Measurements from ENCODE around the gene OR2Z1. TPM values are rescaled to one million over a fixed set of nuclear protein-coding genes. Genes with fewer than 3 reads are reported as not detected.
"Not testable (repeated sequence)": the region's sequence is repeated elsewhere in the genome, so short reads cannot be mapped to it uniquely, and the experiment has no call there.

Gene OR2Z1
- total RNA-seq, 3 donors from 2014 or later (not counting 1 experiment from before 2014, with no cell fraction given), result 0.43 TPM; not detected in 2

DNA sequence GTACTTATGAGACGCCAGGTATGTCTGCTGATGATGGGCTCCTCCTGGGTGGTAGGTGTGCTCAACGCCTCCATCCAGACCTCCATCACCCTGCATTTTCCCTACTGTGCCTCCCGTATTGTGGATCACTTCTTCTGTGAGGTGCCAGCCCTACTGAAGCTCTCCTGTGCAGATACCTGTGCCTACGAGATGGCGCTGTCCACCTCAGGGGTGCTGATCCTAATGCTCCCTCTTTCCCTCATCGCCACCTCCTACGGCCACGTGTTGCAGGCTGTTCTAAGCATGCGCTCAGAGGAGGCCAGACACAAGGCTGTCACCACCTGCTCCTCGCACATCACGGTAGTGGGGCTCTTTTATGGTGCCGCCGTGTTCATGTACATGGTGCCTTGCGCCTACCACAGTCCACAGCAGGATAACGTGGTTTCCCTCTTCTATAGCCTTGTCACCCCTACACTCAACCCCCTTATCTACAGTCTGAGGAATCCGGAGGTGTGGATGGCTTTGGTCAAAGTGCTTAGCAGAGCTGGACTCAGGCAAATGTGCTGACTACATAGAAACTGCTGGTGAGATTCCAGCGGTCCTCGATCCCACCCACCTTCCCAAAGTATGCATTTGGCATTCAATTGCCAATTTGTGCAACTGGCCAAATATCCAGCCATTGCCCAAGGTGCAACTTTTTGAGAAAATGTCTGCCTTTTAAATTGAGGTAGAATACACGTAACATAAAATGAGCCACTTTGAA lies 10.2 kb downstream of the OR2Z1 start:
- WGBS (ENCODE audit: insufficient coverage), result 62% methylated on average over 19 of the region's 19 CpGs
- Histone ChIP-seq H3K9me3 (ENCODE audit: control insufficient read depth, insufficient read depth, low read length) (no peaks in the 10 kb centered on the region), H3K4me3 (ENCODE audit: low read length) (no peak overlapping the region), H3K27ac (ENCODE audit: low read length) (no peak overlapping the region), H3K27me3 (ENCODE audit: control insufficient read depth, insufficient read depth, low read length) (no peaks in the 10 kb centered on the region), H3K4me1 (ENCODE audit: control insufficient read depth, insufficient read depth, low read length) (no peaks in the 10 kb centered on the region), H3K36me3 (ENCODE audit: control insufficient read depth, insufficient read depth, low read length) (no peaks in the 10 kb centered on the region)
- Mint-ChIP-seq H3K36me3 (no peaks in the 10 kb centered on the region), H3K4me1 (peaks cover 0 to 6% of the 10 kb centered on the region in 2 donors), H3K4me3 (no peak overlapping the region), H3K27ac (no peak overlapping the region), H3K27me3 (ENCODE audit: low read depth in 2 of 2) (peaks cover 10 to 11% of the 10 kb centered on the region in 2 donors), H3K9me3 (no peaks in the 10 kb centered on the region)
- intact Hi-C loops (cut with micrococcal nuclease), result no loop called here
- TF ChIP-seq CTCF (IDR thresholded peaks at IDR 0.05), result no peak
- ATAC-seq, result peak in 1 of 3 donors; percentile 26
- peak in 1 of 2 donors; percentile 9 for DNase-seq

- Mint-ChIP-seq H3K4me3 (no peak overlapping the region), H3K9me3 (no peaks in the 10 kb centered on the region), H3K36me3 (no peaks in the 10 kb centered on the region), H3K27me3 (ENCODE audit: low read depth in 2 of 2) (peaks cover 0 to 4% of the 10 kb centered on the region in 2 donors), H3K27ac (no peak overlapping the region), H3K4me1 (no peaks in the 10 kb centered on the region)
- H3K4me3 ChIP-seq (ENCODE audit: low read length), result no peak overlapping the region
- no peak for ATAC-seq
- WGBS (ENCODE audit: insufficient coverage), result 90% methylated on average over 5 of the region's 8 CpGs
- intact Hi-C loops (cut with micrococcal nuclease), result no loop called here
- no peak overlapping the region for H3K27ac ChIP-seq (ENCODE audit: low read length)
- H3K9me3 ChIP-seq (ENCODE audit: control insufficient read depth, insufficient read depth, low read length), result no peaks in the 10 kb centered on the region
- no peaks in the 10 kb centered on the region for H3K36me3 ChIP-seq (ENCODE audit: control insufficient read depth, insufficient read depth, low read length)
- H3K4me1 ChIP-seq (ENCODE audit: control insufficient read depth, insufficient read depth, low read length), result no peaks in the 10 kb centered on the region
- no peak for DNase-seq
- H3K27me3 ChIP-seq (ENCODE audit: control insufficient read depth, insufficient read depth, low read length), result no peaks in the 10 kb centered on the region
- no peak for TF ChIP-seq CTCF (IDR thresholded peaks at IDR 0.05)
Observed at GRCh38 chr19:8738377-8738776, 16.9 kb downstream of the OR2Z1 start.

GRCh38 chr19:8739291-8740065 lies 18.0 kb downstream of the OR2Z1 start:
- intact Hi-C loops (cut with micrococcal nuclease); H3K27ac ChIP-seq (ENCODE audit: low read length); H3K27me3 Mint-ChIP-seq (ENCODE audit: low read depth in 2 of 2); H3K9me3 ChIP-seq (ENCODE audit: control insufficient read depth, insufficient read depth, low read length); H3K36me3 Mint-ChIP-seq; H3K9me3 Mint-ChIP-seq; H3K4me3 ChIP-seq (ENCODE audit: low read length); DNase-seq; H3K4me3 Mint-ChIP-seq; H3K4me1 ChIP-seq (ENCODE audit: control insufficient read depth, insufficient read depth, low read length); H3K27me3 ChIP-seq (ENCODE audit: control insufficient read depth, insufficient read depth, low read length); ATAC-seq; H3K36me3 ChIP-seq (ENCODE audit: control insufficient read depth, insufficient read depth, low read length); H3K4me1 Mint-ChIP-seq; H3K27ac Mint-ChIP-seq: not testable (repeated sequence)
- WGBS (ENCODE audit: insufficient coverage), result 90% methylated on average over 27 of the region's 55 CpGs

- DNase-seq; H3K36me3 Mint-ChIP-seq; H3K9me3 ChIP-seq (ENCODE audit: control insufficient read depth, insufficient read depth, low read length); H3K9me3 Mint-ChIP-seq; H3K36me3 ChIP-seq (ENCODE audit: control insufficient read depth, insufficient read depth, low read length); H3K27me3 Mint-ChIP-seq (ENCODE audit: low read depth in 2 of 2); H3K27ac Mint-ChIP-seq; H3K4me1 ChIP-seq (ENCODE audit: control insufficient read depth, insufficient read depth, low read length); H3K27ac ChIP-seq (ENCODE audit: low read length); H3K4me3 Mint-ChIP-seq; H3K27me3 ChIP-seq (ENCODE audit: control insufficient read depth, insufficient read depth, low read length); H3K4me1 Mint-ChIP-seq; intact Hi-C loops (cut with micrococcal nuclease); ATAC-seq; H3K4me3 ChIP-seq (ENCODE audit: low read length): not testable (repeated sequence)
- WGBS (ENCODE audit: insufficient coverage), result 90% methylated on average over 5 of the region's 11 CpGs
Observed at GRCh38 chr19:8767257-8767656, 45.8 kb downstream of the OR2Z1 start.

- no CpG with 5 or more reads among the region's 8 CpGs for WGBS (ENCODE audit: insufficient coverage)
- H3K27ac Mint-ChIP-seq; H3K9me3 Mint-ChIP-seq; H3K4me3 ChIP-seq (ENCODE audit: low read length); H3K36me3 Mint-ChIP-seq; intact Hi-C loops (cut with micrococcal nuclease); H3K27ac ChIP-seq (ENCODE audit: low read length); H3K4me3 Mint-ChIP-seq; H3K4me1 Mint-ChIP-seq; H3K27me3 Mint-ChIP-seq (ENCODE audit: low read depth in 2 of 2); DNase-seq; H3K9me3 ChIP-seq (ENCODE audit: control insufficient read depth, insufficient read depth, low read length); H3K4me1 ChIP-seq (ENCODE audit: control insufficient read depth, insufficient read depth, low read length); H3K27me3 ChIP-seq (ENCODE audit: control insufficient read depth, insufficient read depth, low read length); ATAC-seq; H3K36me3 ChIP-seq (ENCODE audit: control insufficient read depth, insufficient read depth, low read length): not testable (repeated sequence)
Observed at GRCh38 chr19:8769265-8769664, 47.8 kb downstream of the OR2Z1 start.

GRCh38 chr19:8773587-8773986 lies 52.2 kb downstream of the OR2Z1 start:
- H3K36me3 ChIP-seq (ENCODE audit: control insufficient read depth, insufficient read depth, low read length); H3K9me3 Mint-ChIP-seq; H3K27me3 Mint-ChIP-seq (ENCODE audit: low read depth in 2 of 2); intact Hi-C loops (cut with micrococcal nuclease); ATAC-seq; H3K4me1 ChIP-seq (ENCODE audit: control insufficient read depth, insufficient read depth, low read length); H3K36me3 Mint-ChIP-seq; H3K27ac ChIP-seq (ENCODE audit: low read length); H3K9me3 ChIP-seq (ENCODE audit: control insufficient read depth, insufficient read depth, low read length); H3K4me3 Mint-ChIP-seq; H3K4me3 ChIP-seq (ENCODE audit: low read length); H3K27ac Mint-ChIP-seq; H3K4me1 Mint-ChIP-seq; DNase-seq; H3K27me3 ChIP-seq (ENCODE audit: control insufficient read depth, insufficient read depth, low read length): not testable (repeated sequence)
- no CpG with 5 or more reads among the region's 12 CpGs for WGBS (ENCODE audit: insufficient coverage)
